ENCODE measurements around the gene KBTBD8. TPM values are rescaled to one million over a fixed set of nuclear protein-coding genes. Genes with fewer than 3 reads are reported as not detected.

Gene KBTBD8
- polyA plus RNA-seq, 1 donor: 2.7 TPM

GRCh38 chr3:67033079-67033478 is 35.0 kb downstream of the KBTBD8 start:
- Histone ChIP-seq H3K27ac (ENCODE audit: low read length) (no peak overlapping the region), H3K9me3 (ENCODE audit: control insufficient read depth, low read depth, low read length) (no peaks in the 10 kb centered on the region), H3K4me3 (ENCODE audit: low read length) (no peak overlapping the region), H3K4me1 (ENCODE audit: control insufficient read depth, insufficient read depth, low read length) (peaks cover 12% of the 10 kb centered on the region), H3K36me3 (ENCODE audit: control insufficient read depth, insufficient read depth, low read length) (no peaks in the 10 kb centered on the region), H3K27me3 (ENCODE audit: control insufficient read depth, insufficient read depth, low read length) (no peaks in the 10 kb centered on the region)
- WGBS (ENCODE audit: insufficient coverage, low lambda C conversion rate): 0% methylated on average over 1 of the region's 2 CpGs
- DNase-seq: peak in 1 of 2 donors; percentile 49

GRCh38 chr3:67034371-67034770 is 36.3 kb downstream of the KBTBD8 start:
- peak in 1 of 2 donors; percentile 5 for DNase-seq
- WGBS (ENCODE audit: insufficient coverage, low lambda C conversion rate): 50% methylated on average over 1 of the region's 3 CpGs
- Histone ChIP-seq H3K4me1 (ENCODE audit: control insufficient read depth, insufficient read depth, low read length) (peaks cover 12% of the 10 kb centered on the region), H3K27me3 (ENCODE audit: control insufficient read depth, insufficient read depth, low read length) (no peaks in the 10 kb centered on the region), H3K27ac (ENCODE audit: low read length) (no peak overlapping the region), H3K9me3 (ENCODE audit: control insufficient read depth, low read depth, low read length) (no peaks in the 10 kb centered on the region), H3K36me3 (ENCODE audit: control insufficient read depth, insufficient read depth, low read length) (no peaks in the 10 kb centered on the region), H3K4me3 (ENCODE audit: low read length) (no peak overlapping the region)

- Histone ChIP-seq H3K9me3 (ENCODE audit: control insufficient read depth, low read depth, low read length) (no peaks in the 10 kb centered on the region), H3K27ac (ENCODE audit: low read length) (no peak overlapping the region), H3K4me1 (ENCODE audit: control insufficient read depth, insufficient read depth, low read length) (no peaks in the 10 kb centered on the region), H3K27me3 (ENCODE audit: control insufficient read depth, insufficient read depth, low read length) (no peaks in the 10 kb centered on the region), H3K36me3 (ENCODE audit: control insufficient read depth, insufficient read depth, low read length) (no peaks in the 10 kb centered on the region), H3K4me3 (ENCODE audit: low read length) (no peak overlapping the region)
- WGBS (ENCODE audit: insufficient coverage, low lambda C conversion rate): 35% methylated on average over 2 of the region's 4 CpGs
- peak in 1 of 2 donors; percentile 56 for DNase-seq
These were observed 39.5 kb downstream of the KBTBD8 start for GRCh38 chr3:67037615-67038014.

GRCh38 chr3:67044295-67044694 is 46.2 kb downstream of the KBTBD8 start:
- H3K4me1 ChIP-seq (ENCODE audit: control insufficient read depth, insufficient read depth, low read length): no peaks in the 10 kb centered on the region

GRCh38 chr3:67044955-67045354 is 46.8 kb downstream of the KBTBD8 start:
- Histone ChIP-seq H3K27me3 (ENCODE audit: control insufficient read depth, insufficient read depth, low read length) (no peaks in the 10 kb centered on the region), H3K36me3 (ENCODE audit: control insufficient read depth, insufficient read depth, low read length) (no peaks in the 10 kb centered on the region), H3K9me3 (ENCODE audit: control insufficient read depth, low read depth, low read length) (no peaks in the 10 kb centered on the region), H3K4me3 (ENCODE audit: low read length) (no peak overlapping the region), H3K27ac (ENCODE audit: low read length) (no peak overlapping the region), H3K4me1 (ENCODE audit: control insufficient read depth, insufficient read depth, low read length) (no peaks in the 10 kb centered on the region)
- DNase-seq: no peak
- WGBS (ENCODE audit: insufficient coverage, low lambda C conversion rate): no CpG with 5 or more reads among the region's 2 CpGs

More at GRCh38 chr3:67044295-67044694, 46.2 kb downstream of the KBTBD8 start:
- DNase-seq: no peak
- Histone ChIP-seq H3K4me3 (ENCODE audit: low read length) (no peak overlapping the region), H3K36me3 (ENCODE audit: control insufficient read depth, insufficient read depth, low read length) (no peaks in the 10 kb centered on the region), H3K27ac (ENCODE audit: low read length) (no peak overlapping the region), H3K9me3 (ENCODE audit: control insufficient read depth, low read depth, low read length) (no peaks in the 10 kb centered on the region), H3K27me3 (ENCODE audit: control insufficient read depth, insufficient read depth, low read length) (no peaks in the 10 kb centered on the region)
- WGBS (ENCODE audit: insufficient coverage, low lambda C conversion rate): no CpG with 5 or more reads among the region's 1 CpG

- Histone ChIP-seq H3K36me3 (ENCODE audit: control insufficient read depth, insufficient read depth, low read length) (no peaks in the 10 kb centered on the region), H3K27ac (ENCODE audit: low read length) (no peak overlapping the region), H3K27me3 (ENCODE audit: control insufficient read depth, insufficient read depth, low read length) (no peaks in the 10 kb centered on the region), H3K4me3 (ENCODE audit: low read length) (no peak overlapping the region), H3K4me1 (ENCODE audit: control insufficient read depth, insufficient read depth, low read length) (no peaks in the 10 kb centered on the region), H3K9me3 (ENCODE audit: control insufficient read depth, low read depth, low read length) (no peaks in the 10 kb centered on the region)
- no peak for DNase-seq
- 75% methylated on average over 2 of the region's 5 CpGs for WGBS (ENCODE audit: insufficient coverage, low lambda C conversion rate)
These were observed 47.8 kb downstream of the KBTBD8 start for GRCh38 chr3:67045711-67046465.

- DNase-seq: no peak
- Histone ChIP-seq H3K27me3 (ENCODE audit: control insufficient read depth, insufficient read depth, low read length) (no peaks in the 10 kb centered on the region), H3K4me1 (ENCODE audit: control insufficient read depth, insufficient read depth, low read length) (no peaks in the 10 kb centered on the region), H3K9me3 (ENCODE audit: control insufficient read depth, low read depth, low read length) (no peaks in the 10 kb centered on the region), H3K36me3 (ENCODE audit: control insufficient read depth, insufficient read depth, low read length) (no peaks in the 10 kb centered on the region), H3K4me3 (ENCODE audit: low read length) (no peak overlapping the region), H3K27ac (ENCODE audit: low read length) (no peak overlapping the region)
- 80% methylated on average over 1 of the region's 2 CpGs for WGBS (ENCODE audit: insufficient coverage, low lambda C conversion rate)
These were observed 48.9 kb downstream of the KBTBD8 start for GRCh38 chr3:67047051-67047450.

- Histone ChIP-seq H3K4me1 (ENCODE audit: control insufficient read depth, insufficient read depth, low read length) (no peaks in the 10 kb centered on the region), H3K36me3 (ENCODE audit: control insufficient read depth, insufficient read depth, low read length) (no peaks in the 10 kb centered on the region), H3K27ac (ENCODE audit: low read length) (no peak overlapping the region), H3K9me3 (ENCODE audit: control insufficient read depth, low read depth, low read length) (no peaks in the 10 kb centered on the region), H3K27me3 (ENCODE audit: control insufficient read depth, insufficient read depth, low read length) (no peaks in the 10 kb centered on the region), H3K4me3 (ENCODE audit: low read length) (no peak overlapping the region)
- WGBS (ENCODE audit: insufficient coverage, low lambda C conversion rate): 86% methylated on average over 1 of the region's 2 CpGs
- no peak for DNase-seq
These were observed 50.1 kb downstream of the KBTBD8 start for GRCh38 chr3:67048067-67048714.

GRCh38 chr3:67048715-67049074 is 50.6 kb downstream of the KBTBD8 start:
- WGBS (ENCODE audit: insufficient coverage, low lambda C conversion rate): 83% methylated on average over 1 of the region's 3 CpGs
- Histone ChIP-seq H3K4me1 (ENCODE audit: control insufficient read depth, insufficient read depth, low read length) (no peaks in the 10 kb centered on the region), H3K36me3 (ENCODE audit: control insufficient read depth, insufficient read depth, low read length) (no peaks in the 10 kb centered on the region), H3K27me3 (ENCODE audit: control insufficient read depth, insufficient read depth, low read length) (no peaks in the 10 kb centered on the region), H3K4me3 (ENCODE audit: low read length) (no peak overlapping the region), H3K9me3 (ENCODE audit: control insufficient read depth, low read depth, low read length) (no peaks in the 10 kb centered on the region), H3K27ac (ENCODE audit: low read length) (no peak overlapping the region)
- no peak for DNase-seq

- Histone ChIP-seq H3K9me3 (ENCODE audit: control insufficient read depth, low read depth, low read length) (no peaks in the 10 kb centered on the region), H3K4me1 (ENCODE audit: control insufficient read depth, insufficient read depth, low read length) (no peaks in the 10 kb centered on the region), H3K36me3 (ENCODE audit: control insufficient read depth, insufficient read depth, low read length) (no peaks in the 10 kb centered on the region), H3K27ac (ENCODE audit: low read length) (no peak overlapping the region), H3K4me3 (ENCODE audit: low read length) (no peak overlapping the region), H3K27me3 (ENCODE audit: control insufficient read depth, insufficient read depth, low read length) (no peaks in the 10 kb centered on the region)
- no CpG with 5 or more reads among the region's 2 CpGs for WGBS (ENCODE audit: insufficient coverage, low lambda C conversion rate)
- no peak for DNase-seq
These were observed 61.3 kb downstream of the KBTBD8 start for GRCh38 chr3:67059443-67059842.
